ENCODE measurements around the gene PLSCR4. TPM values are rescaled to one million over a fixed set of nuclear protein-coding genes. Genes with fewer than 3 reads are reported as not detected.
A peak's percentile ranks its signal among the peaks of the same experiment; 100 is the strongest.

The PLSCR4 gene
- total and polyA plus RNA-seq, 4 donors = 33.1 to 135 (median 67.8) TPM

GRCh38 chr3:146191051-146191450 is 59.9 kb downstream of the PLSCR4 start:
- no peak overlapping the region for H3K27ac ChIP-seq (ENCODE audit: low read depth in 1 of 2, low read length in 2 of 2)
- H3K36me3 ChIP-seq (ENCODE audit: control insufficient read depth in 1 of 2, insufficient read depth in 2 of 2, low read length in 1 of 2) = no peaks in the 10 kb centered on the region
- no peak overlapping the region for H3K4me3 ChIP-seq (ENCODE audit: low read length in 2 of 2)
- H3K9me3 ChIP-seq (ENCODE audit: control insufficient read depth, low read length) = no peaks in the 10 kb centered on the region
- ATAC-seq (ENCODE audit: low FRiP score) (no peak), DNase-seq (no peak)
- 68 to 92% methylated on average over 1 of the region's 1 CpG for WGBS, 2 donors
- peaks cover 0 to 2% of the 10 kb centered on the region in 2 donors for H3K4me1 ChIP-seq (ENCODE audit: control insufficient read depth in 1 of 2, insufficient read depth in 2 of 2, low read length in 2 of 2)
- H3K27me3 ChIP-seq (ENCODE audit: control insufficient read depth in 1 of 2, insufficient read depth in 2 of 2, low read length in 1 of 2) = no peaks in the 10 kb centered on the region
- intact Hi-C loops (cut with DNase I) = no loop called here

- Histone ChIP-seq H3K4me1 (ENCODE audit: control insufficient read depth in 1 of 2, insufficient read depth in 2 of 2, low read length in 2 of 2) (no peaks in the 10 kb centered on the region), H3K36me3 (ENCODE audit: control insufficient read depth in 1 of 2, insufficient read depth in 2 of 2, low read length in 1 of 2) (peaks cover 0 to 2% of the 10 kb centered on the region in 2 donors), H3K27ac (ENCODE audit: low read depth in 1 of 2, low read length in 2 of 2) (no peak overlapping the region), H3K9me3 (ENCODE audit: control insufficient read depth, low read length) (no peaks in the 10 kb centered on the region), H3K27me3 (ENCODE audit: control insufficient read depth in 1 of 2, insufficient read depth in 2 of 2, low read length in 1 of 2) (no peaks in the 10 kb centered on the region), H3K4me3 (ENCODE audit: low read length in 2 of 2) (no peak overlapping the region)
- intact Hi-C loops (cut with DNase I) = loop anchor here (5.0 to 10.0 kb wide), 3 partner anchors 122 to 415 kb away; no protein-coding TSS in a partner anchor
- DNase-seq = no peak
- 7% methylated on average over 6 of the region's 6 CpGs for WGBS, 2 donors
- ATAC-seq (ENCODE audit: low FRiP score) = peak; percentile 88
These were observed 61.3 kb downstream of the PLSCR4 start for GRCh38 chr3:146189519-146190173.

- ATAC-seq (ENCODE audit: low FRiP score) = no peak
- WGBS, 2 donors = 15 to 32% methylated on average over 2 of the region's 2 CpGs
- intact Hi-C loops (cut with DNase I) = loop anchor here (5.0 to 10.0 kb wide), 3 partner anchors 120 to 413 kb away; no protein-coding TSS in a partner anchor
These were observed 63.5 kb downstream of the PLSCR4 start for GRCh38 chr3:146187334-146187950.

GRCh38 chr3:146184241-146185015 is 66.5 kb downstream of the PLSCR4 start:
- peaks cover 0 to 2% of the 10 kb centered on the region in 2 donors for H3K36me3 ChIP-seq (ENCODE audit: control insufficient read depth in 1 of 2, insufficient read depth in 2 of 2, low read length in 1 of 2)
- intact Hi-C loops (cut with DNase I) = loop anchor here (5.0 to 10.0 kb wide), 3 partner anchors 117 to 410 kb away; no protein-coding TSS in a partner anchor
- H3K27me3 ChIP-seq (ENCODE audit: control insufficient read depth in 1 of 2, insufficient read depth in 2 of 2, low read length in 1 of 2) = no peaks in the 10 kb centered on the region
- H3K4me3 ChIP-seq (ENCODE audit: low read length in 2 of 2) = no peak overlapping the region
- no peaks in the 10 kb centered on the region for H3K9me3 ChIP-seq (ENCODE audit: control insufficient read depth, low read length)
- ATAC-seq (ENCODE audit: low FRiP score) = no peak
- H3K4me1 ChIP-seq (ENCODE audit: control insufficient read depth in 1 of 2, insufficient read depth in 2 of 2, low read length in 2 of 2) = no peaks in the 10 kb centered on the region
- H3K27ac ChIP-seq (ENCODE audit: low read depth in 1 of 2, low read length in 2 of 2) = no peak overlapping the region
- WGBS, 2 donors = 55 to 63% methylated on average over 2 of the region's 2 CpGs
- no peak for DNase-seq

More at GRCh38 chr3:146187334-146187950, 63.5 kb downstream of the PLSCR4 start:
- no peak overlapping the region for H3K4me3 ChIP-seq (ENCODE audit: low read length in 2 of 2)
- H3K36me3 ChIP-seq (ENCODE audit: control insufficient read depth in 1 of 2, insufficient read depth in 2 of 2, low read length in 1 of 2) = peaks cover 0 to 2% of the 10 kb centered on the region in 2 donors
- H3K27me3 ChIP-seq (ENCODE audit: control insufficient read depth in 1 of 2, insufficient read depth in 2 of 2, low read length in 1 of 2) = no peaks in the 10 kb centered on the region
- H3K27ac ChIP-seq (ENCODE audit: low read depth in 1 of 2, low read length in 2 of 2) = no peak overlapping the region
- H3K4me1 ChIP-seq (ENCODE audit: control insufficient read depth in 1 of 2, insufficient read depth in 2 of 2, low read length in 2 of 2) = no peaks in the 10 kb centered on the region
- no peak for DNase-seq
- no peaks in the 10 kb centered on the region for H3K9me3 ChIP-seq (ENCODE audit: control insufficient read depth, low read length)

- Histone ChIP-seq H3K36me3 (ENCODE audit: control insufficient read depth in 1 of 2, insufficient read depth in 2 of 2, low read length in 1 of 2) (peaks cover 0 to 2% of the 10 kb centered on the region in 2 donors), H3K27me3 (ENCODE audit: control insufficient read depth in 1 of 2, insufficient read depth in 2 of 2, low read length in 1 of 2) (no peaks in the 10 kb centered on the region), H3K4me1 (ENCODE audit: control insufficient read depth in 1 of 2, insufficient read depth in 2 of 2, low read length in 2 of 2) (no peaks in the 10 kb centered on the region), H3K4me3 (ENCODE audit: low read length in 2 of 2) (no peak overlapping the region), H3K27ac (ENCODE audit: low read depth in 1 of 2, low read length in 2 of 2) (no peak overlapping the region), H3K9me3 (ENCODE audit: control insufficient read depth, low read length) (no peaks in the 10 kb centered on the region)
- no peak for DNase-seq
- 68 to 69% methylated on average over 5 of the region's 5 CpGs for WGBS, 2 donors
- ATAC-seq (ENCODE audit: low FRiP score) = no peak
- intact Hi-C loops (cut with DNase I) = loop anchor here (10.0 kb wide), 1 partner anchor 406 kb away; no protein-coding TSS in a partner anchor
These were observed 69.7 kb downstream of the PLSCR4 start for GRCh38 chr3:146181216-146181615.

- no peak for DNase-seq
- no peak overlapping the region for H3K27ac ChIP-seq (ENCODE audit: low read depth in 1 of 2, low read length in 2 of 2)
- intact Hi-C loops (cut with DNase I) = loop anchor here (10.0 kb wide), 1 partner anchor 406 kb away; no protein-coding TSS in a partner anchor
- peaks cover 0 to 2% of the 10 kb centered on the region in 2 donors for H3K4me1 ChIP-seq (ENCODE audit: control insufficient read depth in 1 of 2, insufficient read depth in 2 of 2, low read length in 2 of 2)
- ATAC-seq (ENCODE audit: low FRiP score) = no peak
- WGBS, 2 donors = 86 to 89% methylated on average over 6 of the region's 6 CpGs
- no peak overlapping the region for H3K4me3 ChIP-seq (ENCODE audit: low read length in 2 of 2)
- H3K27me3 ChIP-seq (ENCODE audit: control insufficient read depth in 1 of 2, insufficient read depth in 2 of 2, low read length in 1 of 2) = no peaks in the 10 kb centered on the region
- no peaks in the 10 kb centered on the region for H3K9me3 ChIP-seq (ENCODE audit: control insufficient read depth, low read length)
- H3K36me3 ChIP-seq (ENCODE audit: control insufficient read depth in 1 of 2, insufficient read depth in 2 of 2, low read length in 1 of 2) = no peaks in the 10 kb centered on the region
These were observed 70.5 kb downstream of the PLSCR4 start for GRCh38 chr3:146180376-146180775.

- Histone ChIP-seq H3K4me1 (ENCODE audit: control insufficient read depth in 1 of 2, insufficient read depth in 2 of 2, low read length in 2 of 2) (peaks cover 0 to 3% of the 10 kb centered on the region in 2 donors), H3K9me3 (ENCODE audit: control insufficient read depth, low read length) (no peaks in the 10 kb centered on the region), H3K27ac (ENCODE audit: low read depth in 1 of 2, low read length in 2 of 2) (no peak overlapping the region), H3K36me3 (ENCODE audit: control insufficient read depth in 1 of 2, insufficient read depth in 2 of 2, low read length in 1 of 2) (peaks cover 0 to under 1% of the 10 kb centered on the region in 2 donors), H3K27me3 (ENCODE audit: control insufficient read depth in 1 of 2, insufficient read depth in 2 of 2, low read length in 1 of 2) (no peaks in the 10 kb centered on the region), H3K4me3 (ENCODE audit: low read length in 2 of 2) (no peak overlapping the region)
- intact Hi-C loops (cut with DNase I) = no loop called here
- DNase-seq (no peak), ATAC-seq (ENCODE audit: low FRiP score) (no peak)
- 61 to 69% methylated on average over 6 of the region's 6 CpGs for WGBS, 2 donors
These were observed 72.8 kb downstream of the PLSCR4 start for GRCh38 chr3:146178006-146178689.

- ATAC-seq (ENCODE audit: low FRiP score) = no peak
- Histone ChIP-seq H3K4me3 (ENCODE audit: low read length in 2 of 2) (no peak overlapping the region), H3K4me1 (ENCODE audit: control insufficient read depth in 1 of 2, insufficient read depth in 2 of 2, low read length in 2 of 2) (peaks cover 0 to 3% of the 10 kb centered on the region in 2 donors), H3K27me3 (ENCODE audit: control insufficient read depth in 1 of 2, insufficient read depth in 2 of 2, low read length in 1 of 2) (no peaks in the 10 kb centered on the region), H3K27ac (ENCODE audit: low read depth in 1 of 2, low read length in 2 of 2) (no peak overlapping the region), H3K9me3 (ENCODE audit: control insufficient read depth, low read length) (no peaks in the 10 kb centered on the region), H3K36me3 (ENCODE audit: control insufficient read depth in 1 of 2, insufficient read depth in 2 of 2, low read length in 1 of 2) (peaks cover 0 to 2% of the 10 kb centered on the region in 2 donors)
- WGBS, 2 donors = 57 to 74% methylated on average over 1 of the region's 1 CpG
- intact Hi-C loops (cut with DNase I) = no loop called here
- DNase-seq = no peak
These were observed 73.4 kb downstream of the PLSCR4 start for GRCh38 chr3:146177519-146177918.

Data from aorta (tissue), 5 donors.